HepG2 (cell line): ENCODE measurements around the gene TPCN2. TPM values are rescaled to one million over a fixed set of nuclear protein-coding genes. Genes with fewer than 3 reads are reported as not detected.
A peak's percentile ranks its signal among the peaks of the same experiment; 100 is the strongest.

Experiments used
- BCL6 ChIP-seq: IDR thresholded peaks from 2 replicates; pipeline ENCODE4 v1.6.1; 2016; ENCODE audit warnings: missing genetic modification reagents, missing compliant biosample characterization
- ESRRA ChIP-seq: sonication (generic); formaldehyde crosslinking; IDR thresholded peaks from 2 replicates; pipeline ENCODE4 v1.5.1; 2020; ENCODE audit warnings: mild to moderate bottlenecking, low read depth, missing genetic modification reagents
- ETV5 ChIP-seq: IDR thresholded peaks from 2 replicates; pipeline ENCODE4 v1.6.1; 2018; ENCODE audit warnings: missing biosample characterization, missing genetic modification reagents, inconsistent platforms, borderline replicate concordance
- ISX ChIP-seq: sonication (generic); formaldehyde crosslinking; conservative IDR thresholded peaks from 2 replicates; pipeline ENCODE4 v1.5.0; 2020; ENCODE audit warnings: missing genetic modification reagents
- MLLT10 ChIP-seq: sonication (generic); formaldehyde crosslinking; IDR thresholded peaks from 2 replicates; pipeline ENCODE4 v1.4.0; 2020; ENCODE audit warnings: missing genetic modification reagents
- MTA1 ChIP-seq: sonication (generic); formaldehyde crosslinking; IDR thresholded peaks from 2 replicates; pipeline ENCODE4 v1.4.0; 2020; ENCODE audit warnings: missing genetic modification reagents, mild to moderate bottlenecking, borderline replicate concordance
- PITX1 ChIP-seq: sonication (generic); formaldehyde crosslinking; IDR thresholded peaks from 2 replicates; pipeline ENCODE4 v1.5.1; 2020; ENCODE audit warnings: mild to moderate bottlenecking, missing genetic modification reagents
- SRSF4 ChIP-seq: fragments of 200-400 bp; formaldehyde crosslinking; IDR thresholded peaks from one replicate; pipeline ENCODE4 v1.6.1; 2018; ENCODE audit warnings: mild to moderate bottlenecking, low read depth, low read length, moderate library complexity; ENCODE audit not compliant: poor library complexity, severe bottlenecking
- TCF7L2 ChIP-seq: IDR thresholded peaks from 2 replicates; pipeline ENCODE4 v1.6.1; 2011; ENCODE audit warnings: mild to moderate bottlenecking, low read depth, low read length, moderate library complexity
- ZFX ChIP-seq: sonication (generic); formaldehyde crosslinking; IDR thresholded peaks from 2 replicates; pipeline ENCODE4 v1.4.0; 2020; ENCODE audit warnings: mild to moderate bottlenecking, low read depth, missing genetic modification reagents, moderate library complexity
- ZNF496 ChIP-seq: sonication (generic); formaldehyde crosslinking; IDR thresholded peaks from 2 replicates; pipeline ENCODE4 v1.8.1; 2023; ENCODE audit warnings: mild to moderate bottlenecking, moderate library complexity, missing genetic modification reagents; ENCODE audit not compliant: insufficient replicate concordance
- ZNF615 ChIP-seq: sonication (generic); formaldehyde crosslinking; IDR thresholded peaks from 2 replicates; pipeline ENCODE4 v1.5.0; 2020; ENCODE audit warnings: mild to moderate bottlenecking, missing genetic modification reagents, borderline replicate concordance
- ZNF660 ChIP-seq: sonication (generic); formaldehyde crosslinking; IDR thresholded peaks from 2 replicates; pipeline ENCODE4 v1.5.1; 2020; ENCODE audit warnings: mild to moderate bottlenecking, low read depth, missing genetic modification reagents, borderline replicate concordance
- polyA plus RNA-seq, 8 experiments: library from polyadenylated mRNA; depleted of rRNA in 3 of 8; stranded (reverse) in 7 of 8; unstranded in 1 of 8; fragments of >200 nt; fragmentation: Illumina TruSeq in 4 of 8; extraction: Trizol in 4 of 8; gene quantifications; 2 replicates each; pipeline versions ENCODE4 v1.2.1 to v1.2.3, GENCODE V29; 2011 to 2016; ENCODE audit warnings: low read depth in 4 of 8, missing spikeins in 1 of 8, mixed read lengths in 1 of 8; ENCODE audit not compliant: insufficient read depth in 1 of 8
- total RNA-seq, 5 experiments: library from RNA; depleted of rRNA; stranded (reverse); fragments of >200 nt; fragmentation: Illumina TruSeq; extraction: Trizol; gene quantifications; 2 replicates each; pipeline ENCODE4 v1.2.3, GENCODE V29; 2016; ENCODE audit warnings: low read depth in 1 of 5
- TF ChIP-seq, protein P1 (sequence below): sonication (generic); formaldehyde crosslinking; IDR thresholded peaks from 2 replicates; pipeline ENCODE4 v1.4.0; 2020; ENCODE audit warnings: missing genetic modification reagents, borderline replicate concordance
- TF ChIP-seq, protein P2 (sequence below): fragments of 450-650 bp; IDR thresholded peaks from 2 replicates; pipeline ENCODE4 v1.6.1; 2017; ENCODE audit warnings: mild to moderate bottlenecking

Gene TPCN2
- total and polyA plus RNA-seq, 2 of the 13 experiments (the other 11 are each of a cell fraction or from before 2014, with no cell fraction given) = 5.6 to 5.9 TPM

DNA sequence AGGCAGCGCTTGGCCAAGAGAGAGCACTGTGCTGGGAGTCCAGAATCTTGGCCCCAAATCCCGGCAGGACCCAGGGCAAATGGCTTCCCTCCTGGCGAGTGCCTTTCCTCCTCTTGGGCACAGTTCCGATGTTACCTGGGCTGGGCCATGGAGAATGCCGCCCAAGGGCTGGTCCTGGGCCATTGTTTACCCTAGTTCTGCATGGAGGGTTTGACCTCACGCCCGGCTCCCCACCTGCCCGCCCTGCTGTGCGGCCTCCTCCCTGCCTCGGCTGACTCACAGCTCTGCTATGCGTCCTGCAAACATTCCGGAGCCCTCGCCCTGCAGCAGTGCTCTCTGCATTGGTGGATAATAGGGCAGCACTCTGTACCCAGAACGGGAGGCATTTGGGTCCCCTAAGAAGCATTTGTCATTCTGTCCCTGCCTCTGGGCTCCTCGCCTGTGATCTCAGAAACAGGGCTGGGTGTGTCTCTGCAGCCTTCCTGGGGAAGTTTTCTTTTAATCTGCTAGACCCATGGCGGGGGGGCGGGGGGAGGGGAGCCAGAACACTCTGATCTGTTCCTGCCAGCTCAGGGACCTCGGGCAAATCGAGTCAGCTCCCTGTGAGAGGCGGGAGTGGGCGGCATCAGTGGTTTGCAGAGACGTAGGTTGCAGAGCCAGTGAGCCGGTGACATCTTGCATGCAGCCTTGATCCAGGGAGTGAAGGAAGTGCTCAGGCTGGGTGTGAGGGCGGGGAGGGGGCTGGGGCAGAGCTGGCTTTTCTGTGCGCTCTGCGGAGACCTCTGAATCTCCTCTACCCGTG lies 74.1 kb downstream of the TPCN2 start (continued):
- TF ChIP-seq, protein P1, sequence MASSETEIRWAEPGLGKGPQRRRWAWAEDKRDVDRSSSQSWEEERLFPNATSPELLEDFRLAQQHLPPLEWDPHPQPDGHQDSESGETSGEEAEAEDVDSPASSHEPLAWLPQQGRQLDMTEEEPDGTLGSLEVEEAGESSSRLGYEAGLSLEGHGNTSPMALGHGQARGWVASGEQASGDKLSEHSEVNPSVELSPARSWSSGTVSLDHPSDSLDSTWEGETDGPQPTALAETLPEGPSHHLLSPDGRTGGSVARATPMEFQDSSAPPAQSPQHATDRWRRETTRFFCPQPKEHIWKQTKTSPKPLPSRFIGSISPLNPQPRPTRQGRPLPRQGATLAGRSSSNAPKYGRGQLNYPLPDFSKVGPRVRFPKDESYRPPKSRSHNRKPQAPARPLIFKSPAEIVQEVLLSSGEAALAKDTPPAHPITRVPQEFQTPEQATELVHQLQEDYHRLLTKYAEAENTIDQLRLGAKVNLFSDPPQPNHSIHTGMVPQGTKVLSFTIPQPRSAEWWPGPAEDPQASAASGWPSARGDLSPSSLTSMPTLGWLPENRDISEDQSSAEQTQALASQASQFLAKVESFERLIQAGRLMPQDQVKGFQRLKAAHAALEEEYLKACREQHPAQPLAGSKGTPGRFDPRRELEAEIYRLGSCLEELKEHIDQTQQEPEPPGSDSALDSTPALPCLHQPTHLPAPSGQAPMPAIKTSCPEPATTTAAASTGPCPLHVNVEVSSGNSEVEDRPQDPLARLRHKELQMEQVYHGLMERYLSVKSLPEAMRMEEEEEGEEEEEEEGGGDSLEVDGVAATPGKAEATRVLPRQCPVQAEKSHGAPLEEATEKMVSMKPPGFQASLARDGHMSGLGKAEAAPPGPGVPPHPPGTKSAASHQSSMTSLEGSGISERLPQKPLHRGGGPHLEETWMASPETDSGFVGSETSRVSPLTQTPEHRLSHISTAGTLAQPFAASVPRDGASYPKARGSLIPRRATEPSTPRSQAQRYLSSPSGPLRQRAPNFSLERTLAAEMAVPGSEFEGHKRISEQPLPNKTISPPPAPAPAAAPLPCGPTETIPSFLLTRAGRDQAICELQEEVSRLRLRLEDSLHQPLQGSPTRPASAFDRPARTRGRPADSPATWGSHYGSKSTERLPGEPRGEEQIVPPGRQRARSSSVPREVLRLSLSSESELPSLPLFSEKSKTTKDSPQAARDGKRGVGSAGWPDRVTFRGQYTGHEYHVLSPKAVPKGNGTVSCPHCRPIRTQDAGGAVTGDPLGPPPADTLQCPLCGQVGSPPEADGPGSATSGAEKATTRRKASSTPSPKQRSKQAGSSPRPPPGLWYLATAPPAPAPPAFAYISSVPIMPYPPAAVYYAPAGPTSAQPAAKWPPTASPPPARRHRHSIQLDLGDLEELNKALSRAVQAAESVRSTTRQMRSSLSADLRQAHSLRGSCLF (CRISPR knock-in tag) = no peak
- TF ChIP-seq MLLT10 (CRISPR knock-in tag) (no peak), ZFX (CRISPR knock-in tag) (peak; percentile 54; the same call in 1 of the 2 replicates), MTA1 (CRISPR knock-in tag) (peak; percentile 72; the same call in 1 of the 2 replicates), ZNF615 (CRISPR knock-in tag) (no peak), ETV5 (CRISPR knock-in tag) (peak; percentile 48; the same call in 1 of the 2 replicates), ESRRA (CRISPR knock-in tag) (no peak), ZNF660 (CRISPR knock-in tag) (no peak), TCF7L2 (no peak), ISX (no peak), BCL6 (peak; percentile 43; the same call in 1 of the 2 replicates), PITX1 (CRISPR knock-in tag) (no peak), ZNF496 (CRISPR knock-in tag) (no peak), SRSF4 (no peak)
- TF ChIP-seq, protein P2, sequence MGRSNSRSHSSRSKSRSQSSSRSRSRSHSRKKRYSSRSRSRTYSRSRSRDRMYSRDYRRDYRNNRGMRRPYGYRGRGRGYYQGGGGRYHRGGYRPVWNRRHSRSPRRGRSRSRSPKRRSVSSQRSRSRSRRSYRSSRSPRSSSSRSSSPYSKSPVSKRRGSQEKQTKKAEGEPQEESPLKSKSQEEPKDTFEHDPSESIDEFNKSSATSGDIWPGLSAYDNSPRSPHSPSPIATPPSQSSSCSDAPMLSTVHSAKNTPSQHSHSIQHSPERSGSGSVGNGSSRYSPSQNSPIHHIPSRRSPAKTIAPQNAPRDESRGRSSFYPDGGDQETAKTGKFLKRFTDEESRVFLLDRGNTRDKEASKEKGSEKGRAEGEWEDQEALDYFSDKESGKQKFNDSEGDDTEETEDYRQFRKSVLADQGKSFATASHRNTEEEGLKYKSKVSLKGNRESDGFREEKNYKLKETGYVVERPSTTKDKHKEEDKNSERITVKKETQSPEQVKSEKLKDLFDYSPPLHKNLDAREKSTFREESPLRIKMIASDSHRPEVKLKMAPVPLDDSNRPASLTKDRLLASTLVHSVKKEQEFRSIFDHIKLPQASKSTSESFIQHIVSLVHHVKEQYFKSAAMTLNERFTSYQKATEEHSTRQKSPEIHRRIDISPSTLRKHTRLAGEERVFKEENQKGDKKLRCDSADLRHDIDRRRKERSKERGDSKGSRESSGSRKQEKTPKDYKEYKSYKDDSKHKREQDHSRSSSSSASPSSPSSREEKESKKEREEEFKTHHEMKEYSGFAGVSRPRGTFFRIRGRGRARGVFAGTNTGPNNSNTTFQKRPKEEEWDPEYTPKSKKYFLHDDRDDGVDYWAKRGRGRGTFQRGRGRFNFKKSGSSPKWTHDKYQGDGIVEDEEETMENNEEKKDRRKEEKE = no peak
